BJ (cell line): ENCODE data around the gene HSPB7. TPM values are rescaled to one million over a fixed set of nuclear protein-coding genes. Genes with fewer than 3 reads are reported as not detected.

Experiments
- CTCF ChIA-PET: fragments of 350-600 bp; formaldehyde crosslinking; extraction: SDS; loops from one replicate; lab custom pipeline; 2021; ENCODE audit warnings: antibody characterized with exemption, inconsistent platforms; lab: Yijun Ruan, JAX
- POLR2A ChIA-PET: fragments of 300-600 bp; sonication (Branson Sonifier 250); formaldehyde crosslinking; extraction: SDS; loops from one replicate; lab custom pipeline; 2021; ENCODE audit warnings: antibody characterized with exemption; lab: Charles Lee
- DNase-seq: peaks from one replicate; pipeline ENCODE4 v3.0.0-alpha.2; 2011; ENCODE audit warnings: low read depth
- H3K27me3 ChIP-seq: 2 replicates; pipeline ENCODE4 v1.6.0; 2011; ENCODE audit warnings: low read length; ENCODE audit not compliant: control insufficient read depth, insufficient read depth
- H3K36me3 ChIP-seq: 2 replicates; pipeline ENCODE4 v1.5.1; 2011; ENCODE audit warnings: low read length; ENCODE audit not compliant: control insufficient read depth, insufficient read depth
- H3K4me3 ChIP-seq: 2 replicates; pipeline ENCODE4 v1.5.1; 2011; ENCODE audit warnings: low read depth, mild to moderate bottlenecking, control low read depth, low read length
- polyA plus RNA-seq: library from polyadenylated mRNA; depleted of rRNA; stranded (reverse); fragments of >200 nt; gene quantifications from 2 replicates; pipeline ENCODE4 v1.2.3, GENCODE V29; 2011
- TF ChIP-seq, protein P1 (sequence below): IDR thresholded peaks from 2 replicates; pipeline ENCODE4 v1.5.1; 2011; ENCODE audit warnings: low read depth, mild to moderate bottlenecking, control low read depth, inconsistent platforms, low read length, moderate library complexity; ENCODE audit not compliant: insufficient read depth

HSPB7 gene
- polyA plus RNA-seq, 1 experiment = 66.6 TPM

- POLR2A ChIA-PET = no interaction called here
- H3K36me3 ChIP-seq = peaks cover 10% of the 10 kb centered on the region
- no peaks in the 10 kb centered on the region for H3K27me3 ChIP-seq
- CTCF ChIA-PET = no interaction called here
- TF ChIP-seq, protein P1, sequence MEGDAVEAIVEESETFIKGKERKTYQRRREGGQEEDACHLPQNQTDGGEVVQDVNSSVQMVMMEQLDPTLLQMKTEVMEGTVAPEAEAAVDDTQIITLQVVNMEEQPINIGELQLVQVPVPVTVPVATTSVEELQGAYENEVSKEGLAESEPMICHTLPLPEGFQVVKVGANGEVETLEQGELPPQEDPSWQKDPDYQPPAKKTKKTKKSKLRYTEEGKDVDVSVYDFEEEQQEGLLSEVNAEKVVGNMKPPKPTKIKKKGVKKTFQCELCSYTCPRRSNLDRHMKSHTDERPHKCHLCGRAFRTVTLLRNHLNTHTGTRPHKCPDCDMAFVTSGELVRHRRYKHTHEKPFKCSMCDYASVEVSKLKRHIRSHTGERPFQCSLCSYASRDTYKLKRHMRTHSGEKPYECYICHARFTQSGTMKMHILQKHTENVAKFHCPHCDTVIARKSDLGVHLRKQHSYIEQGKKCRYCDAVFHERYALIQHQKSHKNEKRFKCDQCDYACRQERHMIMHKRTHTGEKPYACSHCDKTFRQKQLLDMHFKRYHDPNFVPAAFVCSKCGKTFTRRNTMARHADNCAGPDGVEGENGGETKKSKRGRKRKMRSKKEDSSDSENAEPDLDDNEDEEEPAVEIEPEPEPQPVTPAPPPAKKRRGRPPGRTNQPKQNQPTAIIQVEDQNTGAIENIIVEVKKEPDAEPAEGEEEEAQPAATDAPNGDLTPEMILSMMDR = no peak
- DNase-seq = no peak
- H3K4me3 ChIP-seq = no peak overlapping the region
These were observed 48.4 kb downstream of the HSPB7 start for GRCh38 chr1:15969321-15969880.

DNA sequence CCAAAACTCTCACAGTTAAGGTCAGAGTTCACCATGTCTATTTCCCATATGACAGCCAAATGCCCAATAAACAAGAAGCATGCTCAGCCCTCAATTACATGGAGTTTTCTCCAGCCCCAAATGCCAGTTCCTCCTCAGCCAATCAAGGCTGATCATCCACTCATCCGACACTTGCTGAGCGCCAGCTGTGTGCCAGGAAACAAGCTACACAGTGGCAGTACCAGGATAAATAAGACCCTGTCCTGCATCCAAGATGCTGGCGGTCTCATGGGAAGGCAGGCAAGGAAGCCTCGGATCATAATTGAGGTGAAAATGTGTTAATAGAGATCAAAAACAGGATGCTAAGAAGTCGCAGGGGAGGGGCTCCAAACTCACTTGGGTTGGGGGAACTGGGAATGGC is 49.7 kb downstream of the HSPB7 start:
- CTCF ChIA-PET = no interaction called here
- Histone ChIP-seq H3K4me3 (no peak overlapping the region), H3K36me3 (peaks cover 10% of the 10 kb centered on the region), H3K27me3 (no peaks in the 10 kb centered on the region)
- DNase-seq = no peak
- TF ChIP-seq, protein P1 = no peak
- POLR2A ChIA-PET = no interaction called here

DNA sequence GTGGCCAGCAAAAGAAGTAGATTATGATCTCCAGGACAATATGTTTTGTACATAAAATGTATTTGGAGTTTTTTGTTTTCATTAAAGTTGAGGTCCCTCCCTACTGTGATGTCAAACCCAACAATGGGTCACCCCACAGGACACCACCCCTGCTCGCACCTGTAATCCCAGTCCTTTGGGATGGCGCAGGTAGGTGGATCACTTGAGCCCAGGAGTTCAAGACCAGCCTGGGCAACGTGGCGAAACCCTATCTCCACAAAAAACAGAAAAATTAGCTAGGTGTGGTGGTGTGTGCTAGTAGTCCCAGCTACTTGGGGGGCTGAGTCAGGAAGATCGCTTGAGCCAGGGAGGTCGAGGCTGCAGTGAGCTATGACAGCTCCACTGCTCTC is 50.9 kb downstream of the HSPB7 start:
- no peak for DNase-seq
- no peak overlapping the region for H3K4me3 ChIP-seq
- H3K27me3 ChIP-seq = no peaks in the 10 kb centered on the region
- TF ChIP-seq, protein P1 = no peak
- peaks cover 6% of the 10 kb centered on the region for H3K36me3 ChIP-seq
- ChIA-PET POLR2A (no interaction called here), CTCF (interaction anchor here (0.6 to 2.4 kb wide), 3 partner anchors 9 to 152 kb away, joined by 3 to 11 read pairs (median 5); partner anchors contain the start of gene ZBTB17)

GRCh38 chr1:15966081-15966955 is 51.5 kb downstream of the HSPB7 start:
- H3K27me3 ChIP-seq = no peaks in the 10 kb centered on the region
- no peak for DNase-seq
- TF ChIP-seq, protein P1 = no peak
- H3K36me3 ChIP-seq = peaks cover 6% of the 10 kb centered on the region
- ChIA-PET CTCF (interaction anchor here (0.9 to 2.4 kb wide), 5 partner anchors 8 to 151 kb away, joined by 3 to 11 read pairs (median 4); partner anchors contain the start of gene ZBTB17), POLR2A (no interaction called here)
- H3K4me3 ChIP-seq = no peak overlapping the region

GRCh38 chr1:15965228-15965767 is 52.5 kb downstream of the HSPB7 start:
- CTCF ChIA-PET = interaction anchor here (0.9 to 2.4 kb wide), 5 partner anchors 7 to 136 kb away, joined by 3 to 11 read pairs (median 4); partner anchors contain the start of gene ZBTB17
- no peaks in the 10 kb centered on the region for H3K27me3 ChIP-seq
- POLR2A ChIA-PET = no interaction called here
- no peak overlapping the region for H3K4me3 ChIP-seq
- TF ChIP-seq, protein P1 = no peak
- peaks cover 6% of the 10 kb centered on the region for H3K36me3 ChIP-seq
- no peak for DNase-seq
